HEK293T (cell line): ENCODE results near the gene ABHD17C.

Experiments used
- ARNT ChIP-seq: fragments of 450-650 bp; IDR thresholded peaks from 2 replicates; pipeline ENCODE4 v1.6.1; 2017; ENCODE audit warnings: mild to moderate bottlenecking
- BHLHE40 ChIP-seq: fragments of 450-650 bp; IDR thresholded peaks from 2 replicates; pipeline ENCODE4 v1.6.1; 2016; ENCODE audit warnings: mild to moderate bottlenecking, moderate library complexity, borderline replicate concordance
- FOXA1 ChIP-seq: fragments of 450-650 bp; IDR thresholded peaks from 2 replicates; pipeline ENCODE4 v1.6.1; 2016; ENCODE audit warnings: mild to moderate bottlenecking
- FOXK2 ChIP-seq: fragments of 450-650 bp; IDR thresholded peaks from 2 replicates; pipeline ENCODE4 v1.6.1; 2016; ENCODE audit warnings: mild to moderate bottlenecking
- HDGF ChIP-seq: fragments of 450-650 bp; IDR thresholded peaks from 2 replicates; pipeline ENCODE4 v1.6.1; 2017; ENCODE audit warnings: antibody characterized with exemption, borderline replicate concordance
- LEF1 ChIP-seq: fragments of 450-650 bp; IDR thresholded peaks from 2 replicates; pipeline ENCODE4 v1.6.1; 2017; ENCODE audit warnings: mild to moderate bottlenecking, borderline replicate concordance
- PKNOX1 ChIP-seq: fragments of 450-650 bp; IDR thresholded peaks from 2 replicates; pipeline ENCODE4 v1.6.1; 2016
- SP1 ChIP-seq: fragments of 450-650 bp; IDR thresholded peaks from 2 replicates; pipeline ENCODE4 v1.6.1; 2017
- SUZ12 ChIP-seq: fragments of 450-650 bp; IDR thresholded peaks from 2 replicates; pipeline ENCODE4 v1.6.1; 2016; ENCODE audit warnings: mild to moderate bottlenecking
- TARDBP ChIP-seq: fragments of 450-650 bp; IDR thresholded peaks from 2 replicates; pipeline ENCODE4 v1.6.1; 2016

- no peak for TF ChIP-seq HDGF
- no peak for TF ChIP-seq LEF1
- no peak for TF ChIP-seq SUZ12
- no peak for TF ChIP-seq SP1
- TF ChIP-seq PKNOX1: no peak
- no peak for TF ChIP-seq BHLHE40
- no peak for TF ChIP-seq TARDBP
- no peak for TF ChIP-seq FOXA1
- no peak for TF ChIP-seq FOXK2
- TF ChIP-seq ARNT: no peak
Observed at GRCh38 chr15:80769829-80770705, 75.0 kb downstream of the ABHD17C start.
